ENCODE data around the gene TAS2R39.
"Not testable (repeated sequence)": the region's sequence is repeated elsewhere in the genome, so short reads cannot be mapped to it uniquely, and the experiment has no call there.

The TAS2R39 gene

GRCh38 chr7:143213478-143213877 lies 30.3 kb downstream of the TAS2R39 start:
- DNase-seq, result not testable (repeated sequence)

GRCh38 chr7:143214789-143215679 lies 31.8 kb downstream of the TAS2R39 start:
- in situ Hi-C loops (cut with HindIII; ENCODE audit: low pct_ligation_motif_present, low pct_unique_long_range_greater_than_20kb, low sequenced_read_pairs), result loop anchor here (10.0 kb wide), 1 partner anchor 200 kb away; no protein-coding TSS in a partner anchor

More at GRCh38 chr7:143213478-143213877, 30.3 kb downstream of the TAS2R39 start:
- in situ Hi-C loops (cut with HindIII; ENCODE audit: low pct_ligation_motif_present, low pct_unique_long_range_greater_than_20kb, low sequenced_read_pairs), result loop anchor here (10.0 kb wide), 1 partner anchor 199 kb away; no protein-coding TSS in a partner anchor

GRCh38 chr7:143216151-143216550 lies 32.9 kb downstream of the TAS2R39 start:
- DNase-seq, result no peak
- in situ Hi-C loops (cut with HindIII; ENCODE audit: low pct_ligation_motif_present, low pct_unique_long_range_greater_than_20kb, low sequenced_read_pairs), result loop anchor here (10.0 kb wide), 1 partner anchor 201 kb away; no protein-coding TSS in a partner anchor

More at GRCh38 chr7:143214789-143215679, 31.8 kb downstream of the TAS2R39 start:
- peak; percentile 91 for DNase-seq

DNA sequence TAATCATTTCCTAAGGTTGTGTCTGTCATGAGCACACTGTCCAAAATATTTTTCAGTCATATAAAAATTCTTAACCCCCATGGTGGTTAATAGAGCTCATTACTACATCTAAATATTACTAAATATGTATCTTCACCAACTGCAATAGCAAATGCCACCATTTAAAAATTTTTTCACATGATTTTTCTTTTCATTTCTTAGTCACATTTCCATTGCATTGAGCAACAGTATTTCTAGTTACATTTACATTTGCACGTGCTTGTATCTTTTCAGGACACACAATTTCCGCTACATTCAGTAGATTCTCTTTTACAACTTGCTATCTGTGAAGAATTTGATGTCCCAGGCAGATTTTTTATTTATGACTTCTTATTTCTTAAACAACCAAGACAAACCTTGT lies 33.5 kb downstream of the TAS2R39 start:
- in situ Hi-C loops (cut with HindIII; ENCODE audit: low pct_ligation_motif_present, low pct_unique_long_range_greater_than_20kb, low sequenced_read_pairs), result loop anchor here (10.0 kb wide), 1 partner anchor 202 kb away; no protein-coding TSS in a partner anchor
- no peak for DNase-seq

- in situ Hi-C loops (cut with HindIII; ENCODE audit: low pct_ligation_motif_present, low pct_unique_long_range_greater_than_20kb, low sequenced_read_pairs), result loop anchor here (10.0 kb wide), 1 partner anchor 203 kb away; no protein-coding TSS in a partner anchor
- DNase-seq, result no peak
These were observed 34.6 kb downstream of the TAS2R39 start for GRCh38 chr7:143217806-143218205.

DNA sequence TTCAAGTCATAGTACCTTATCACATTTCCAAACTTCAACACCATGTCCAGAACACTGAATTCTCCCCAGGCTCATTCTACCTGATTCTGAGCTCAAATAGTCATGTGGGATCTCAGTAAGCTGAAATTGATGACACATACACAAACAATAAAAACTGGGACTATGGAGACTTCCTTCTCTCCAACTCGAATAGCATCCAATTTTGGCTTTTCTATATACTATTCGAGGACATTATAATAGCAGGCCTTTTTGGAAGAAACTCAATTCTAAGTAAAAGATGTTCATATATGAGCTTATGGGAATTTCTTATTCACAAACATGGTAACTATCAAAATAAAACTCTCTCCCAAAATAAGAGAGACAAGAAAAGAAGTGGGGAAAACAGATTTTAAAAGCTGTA lies 38.1 kb downstream of the TAS2R39 start:
- no peak for DNase-seq
- in situ Hi-C loops (cut with HindIII; ENCODE audit: low pct_ligation_motif_present, low pct_unique_long_range_greater_than_20kb, low sequenced_read_pairs), result no loop called here

DNA sequence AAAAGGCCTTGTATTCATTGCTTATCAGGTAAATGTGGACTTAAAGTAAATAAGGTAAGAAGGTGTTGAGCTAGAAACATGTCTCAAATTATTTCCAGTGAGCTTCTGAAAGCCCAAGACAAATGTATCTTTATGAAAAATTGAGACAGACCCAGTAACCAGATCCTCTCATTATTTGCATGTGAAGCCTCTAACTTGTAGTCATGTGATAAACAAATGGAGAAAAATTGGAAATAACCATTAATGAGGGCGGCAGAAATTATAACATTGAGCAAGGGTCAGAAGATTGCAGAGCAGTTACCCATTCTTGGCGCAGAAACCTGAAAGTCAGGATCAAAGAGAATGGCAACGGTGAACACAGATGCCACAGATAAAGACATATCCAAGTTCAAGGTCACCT lies 38.5 kb downstream of the TAS2R39 start, which contains the start of gene TAS2R40:
TAS2R40 (plus strand) TSS at position 301 of the 400 bp plus-strand sequence; CDS start at position 343, 42 bp downstream.
- in situ Hi-C loops (cut with HindIII; ENCODE audit: low pct_ligation_motif_present, low pct_unique_long_range_greater_than_20kb, low sequenced_read_pairs), result no loop called here
- no peak for DNase-seq

DNA sequence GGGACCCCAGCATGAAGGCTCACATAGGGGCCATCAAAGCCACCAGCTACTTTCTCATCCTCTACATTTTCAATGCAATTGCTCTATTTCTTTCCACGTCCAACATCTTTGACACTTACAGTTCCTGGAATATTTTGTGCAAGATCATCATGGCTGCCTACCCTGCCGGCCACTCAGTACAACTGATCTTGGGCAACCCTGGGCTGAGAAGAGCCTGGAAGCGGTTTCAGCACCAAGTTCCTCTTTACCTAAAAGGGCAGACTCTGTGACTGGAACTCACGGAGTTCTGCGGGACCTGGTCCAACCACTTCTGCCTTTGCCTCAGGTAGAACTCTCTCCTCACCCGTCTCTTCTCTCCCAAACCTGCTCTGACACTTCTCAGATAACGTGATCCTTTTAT lies 39.6 kb downstream of the TAS2R39 start:
- DNase-seq, result no peak
- in situ Hi-C loops (cut with HindIII; ENCODE audit: low pct_ligation_motif_present, low pct_unique_long_range_greater_than_20kb, low sequenced_read_pairs), result no loop called here

GRCh38 chr7:143223784-143224183 lies 40.6 kb downstream of the TAS2R39 start:
- in situ Hi-C loops (cut with HindIII; ENCODE audit: low pct_ligation_motif_present, low pct_unique_long_range_greater_than_20kb, low sequenced_read_pairs), result no loop called here
- no peak for DNase-seq

DNA sequence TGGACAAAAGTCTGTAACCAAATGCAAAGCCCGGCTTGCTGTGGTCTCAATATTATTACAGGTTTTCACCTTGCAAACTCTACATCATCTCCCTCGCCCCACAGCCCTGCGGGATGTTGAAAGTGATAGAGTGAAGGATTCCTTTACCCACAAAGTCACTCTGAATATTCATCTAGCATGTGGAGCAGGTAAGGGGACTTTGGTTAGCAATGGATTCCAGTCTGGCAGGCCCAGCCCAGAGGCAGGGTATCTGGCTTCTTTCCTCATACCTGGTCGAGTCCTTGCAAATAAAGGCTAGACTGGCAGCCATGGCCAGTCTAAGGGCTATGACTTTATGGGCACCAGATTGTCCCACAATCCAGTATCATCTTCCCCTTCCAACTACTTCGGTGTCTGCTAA lies 41.8 kb downstream of the TAS2R39 start:
- DNase-seq, result no peak
- in situ Hi-C loops (cut with HindIII; ENCODE audit: low pct_ligation_motif_present, low pct_unique_long_range_greater_than_20kb, low sequenced_read_pairs), result no loop called here

GRCh38 chr7:143227806-143228205 lies 44.6 kb downstream of the TAS2R39 start:
- in situ Hi-C loops (cut with HindIII; ENCODE audit: low pct_ligation_motif_present, low pct_unique_long_range_greater_than_20kb, low sequenced_read_pairs), result no loop called here
- no peak for DNase-seq

- in situ Hi-C loops (cut with HindIII; ENCODE audit: low pct_ligation_motif_present, low pct_unique_long_range_greater_than_20kb, low sequenced_read_pairs), result no loop called here
These were observed 46.0 kb downstream of the TAS2R39 start for GRCh38 chr7:143229054-143229790.

DNA sequence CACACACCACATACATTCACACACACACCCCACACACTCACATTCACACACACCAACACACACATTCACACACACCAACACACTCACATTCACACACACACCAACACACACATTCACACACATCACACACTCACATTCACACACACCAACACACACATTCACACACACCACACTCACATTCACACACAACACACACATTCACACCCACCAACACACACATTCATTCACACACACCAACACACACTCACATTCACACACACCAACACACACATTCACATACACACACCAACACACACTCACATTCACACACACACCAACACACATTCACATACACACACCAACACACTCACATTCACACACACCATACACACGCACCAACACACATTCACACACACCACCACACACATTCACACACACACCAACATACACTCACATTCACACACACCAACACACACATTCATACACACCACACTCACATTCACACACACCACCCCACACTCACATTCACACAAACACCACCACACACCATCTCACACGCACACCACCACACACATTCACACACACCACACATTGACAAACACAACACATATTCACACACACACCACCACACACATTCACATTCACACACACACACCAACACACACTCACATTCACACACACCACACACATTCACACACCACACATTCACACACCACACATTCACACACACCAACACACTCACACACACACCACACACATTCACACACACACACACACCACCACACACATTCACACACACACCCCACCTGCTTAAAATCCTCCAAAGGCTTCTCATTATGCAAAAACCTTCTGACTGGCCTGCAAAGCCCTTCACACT lies 47.6 kb downstream of the TAS2R39 start:
- no peak for DNase-seq
- in situ Hi-C loops (cut with HindIII; ENCODE audit: low pct_ligation_motif_present, low pct_unique_long_range_greater_than_20kb, low sequenced_read_pairs), result no loop called here

More at GRCh38 chr7:143229054-143229790, 46.0 kb downstream of the TAS2R39 start:
- DNase-seq, result no peak
